Tibial artery (tissue), 4 donors: ENCODE results near the gene TMEM147.
A peak's percentile ranks its signal among the peaks of the same experiment; 100 is the strongest.

Experiments used
- DNase-seq, 2 donors: peaks; one replicate each; pipeline ENCODE4 v3.0.0-alpha.2; 2019
- H3K27ac ChIP-seq, 2 donors: fragments of 200-600 bp; sonication (generic) in 1 of 2; 1 replicate in 1 of 2; 2 replicates in 1 of 2; pipeline ENCODE4 v1.5.1; 2018 to 2019; ENCODE audit warnings: mild to moderate bottlenecking in 1 of 2
- H3K27me3 ChIP-seq, 2 donors: fragments of 200-600 bp; sonication (generic) in 1 of 2; one replicate each; pipeline versions ENCODE4 v1.5.1 to v1.6.0; 2016 to 2019
- H3K36me3 ChIP-seq, 3 donors: fragments of 200-600 bp; sonication (generic) in 2 of 3; one replicate each; pipeline ENCODE4 v1.5.1; 2016 to 2019; ENCODE audit warnings: mild to moderate bottlenecking in 2 of 3
- H3K4me1 ChIP-seq, 4 donors: fragments of 200-600 bp; sonication (generic) in 2 of 4; 1 replicate in 3 of 4; 2 replicates in 1 of 4; pipeline ENCODE4 v1.5.1; 2016 to 2019
- H3K4me3 ChIP-seq, 2 donors: fragments of 200-600 bp; sonication (generic) in 1 of 2; 1 replicate in 1 of 2; 2 replicates in 1 of 2; pipeline ENCODE4 v1.5.1; 2018 to 2019; ENCODE audit warnings: mild to moderate bottlenecking in 2 of 2
- H3K9me3 ChIP-seq, 3 donors: fragments of 200-600 bp; sonication (generic) in 1 of 3; one replicate each; pipeline ENCODE4 v1.5.1; 2016 to 2019
- CTCF ChIP-seq, 2 experiments: fragments of 200-600 bp in 1 of 2; fragments of 450-650 bp in 1 of 2; IDR thresholded peaks; one replicate each; pipeline ENCODE4 v1.5.1; 2017 to 2019; ENCODE audit warnings: antibody characterized with exemption in 2 of 2, mild to moderate bottlenecking in 1 of 2, moderate library complexity in 1 of 2
- intact Hi-C: fragments of 100-400 bp; cut with DNase I; formaldehyde crosslinking; loops from one replicate; pipeline ENCODE4 v1.15.0; 2023; ENCODE audit warnings: low total_unique reads

Gene TMEM147

DNA sequence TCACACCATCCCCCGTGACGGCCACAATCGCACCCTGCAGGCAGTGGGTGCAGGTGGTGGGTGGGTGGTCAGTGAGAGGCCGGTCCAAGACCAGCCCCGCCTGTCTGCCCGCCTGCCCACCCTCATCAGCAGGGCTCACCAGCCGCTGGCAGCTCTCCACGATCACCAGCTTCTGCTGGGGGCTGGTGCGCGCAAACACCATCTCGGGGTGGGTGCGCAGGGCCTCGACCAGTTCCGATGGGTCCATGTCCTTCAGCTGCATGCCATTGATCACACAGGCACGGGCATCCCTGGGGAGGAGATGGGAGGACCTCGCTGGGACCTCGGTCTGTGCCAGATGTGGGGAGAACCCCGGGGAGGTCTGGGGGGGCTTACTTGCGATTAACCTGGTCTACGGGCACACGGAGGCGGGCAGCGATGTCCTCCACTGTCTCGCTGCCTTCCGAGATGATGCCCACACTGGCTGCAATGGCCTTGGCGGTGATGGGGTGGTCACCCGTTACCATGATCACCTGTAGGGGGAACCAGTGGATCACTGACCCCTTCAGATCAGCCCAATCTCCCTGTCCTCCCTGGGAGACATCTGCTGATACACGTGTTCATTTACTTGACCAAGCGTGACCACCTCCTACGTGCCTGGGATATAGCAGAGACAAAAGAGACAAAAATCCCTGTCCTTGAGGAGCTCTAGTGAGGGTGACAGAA lies 10.0 kb downstream of the TMEM147 start:
- intact Hi-C loops: no loop called here
- Histone ChIP-seq H3K4me1 (peaks cover 0 to 12% (median 9%) of the 10 kb centered on the region in 4 donors), H3K4me3 (no peak overlapping the region)

GRCh38 chr19:35556025-35556590 lies 10.7 kb downstream of the TMEM147 start:
- TF ChIP-seq CTCF (IDR thresholded peaks at IDR 0.05): no peak
- intact Hi-C loops: no loop called here
- H3K36me3 ChIP-seq: no peaks in the 10 kb centered on the region
- H3K9me3 ChIP-seq: no peaks in the 10 kb centered on the region
- no peak overlapping the region for H3K4me3 ChIP-seq
- no peak for DNase-seq
- no peak overlapping the region for H3K27ac ChIP-seq
- H3K27me3 ChIP-seq: peaks cover 0 to 43% of the 10 kb centered on the region in 2 donors
- peaks cover 0 to 12% (median 9%) of the 10 kb centered on the region in 4 donors for H3K4me1 ChIP-seq

More for the DNA sequence above, 10.0 kb downstream of the TMEM147 start:
- peaks cover 0 to 37% of the 10 kb centered on the region in 2 donors for H3K27me3 ChIP-seq
- no peak for TF ChIP-seq CTCF (IDR thresholded peaks at IDR 0.05)
- H3K36me3 ChIP-seq: peaks cover 0 to under 1% (median 0%) of the 10 kb centered on the region in 3 donors
- no peak overlapping the region for H3K27ac ChIP-seq
- no peaks in the 10 kb centered on the region for H3K9me3 ChIP-seq
- no peak for DNase-seq

- intact Hi-C loops: no loop called here
- no peak overlapping the region for H3K4me3 ChIP-seq
These were observed 11.6 kb downstream of the TMEM147 start for GRCh38 chr19:35556846-35557538.

GRCh38 chr19:35557539-35558399 lies 12.3 kb downstream of the TMEM147 start:
- no peaks in the 10 kb centered on the region for H3K36me3 ChIP-seq
- TF ChIP-seq CTCF (IDR thresholded peaks at IDR 0.05): no peak
- DNase-seq: no peak
- H3K27ac ChIP-seq: no peak overlapping the region
- H3K4me3 ChIP-seq: peak overlapping the region in 1 of 2 donors; percentile 31
- H3K9me3 ChIP-seq: no peaks in the 10 kb centered on the region
- H3K27me3 ChIP-seq: peaks cover 0 to 54% of the 10 kb centered on the region in 2 donors
- intact Hi-C loops: no loop called here
- peaks cover 0 to 12% (median 9%) of the 10 kb centered on the region in 4 donors for H3K4me1 ChIP-seq

More at GRCh38 chr19:35556846-35557538, 11.6 kb downstream of the TMEM147 start:
- no peak for DNase-seq
- peaks cover 0 to 12% (median 9%) of the 10 kb centered on the region in 4 donors for H3K4me1 ChIP-seq
- H3K27me3 ChIP-seq: peaks cover 0 to 48% of the 10 kb centered on the region in 2 donors
- TF ChIP-seq CTCF (IDR thresholded peaks at IDR 0.05): no peak
- no peak overlapping the region for H3K27ac ChIP-seq
- no peaks in the 10 kb centered on the region for H3K9me3 ChIP-seq
- no peaks in the 10 kb centered on the region for H3K36me3 ChIP-seq
